HL-60/S4 treated with retinoic acid at 250 ng/mL for 4 days and 3 days (cell line): Measurements from ENCODE around the gene CASK.

ENCODE experiments used
- in situ Hi-C: fragments of 300-500 bp; cut with MboI; formaldehyde crosslinking; loops from 2 replicates; pipeline ENCODE4 v1.7.0; 2022; ENCODE audit warnings: low sequenced_read_pairs

The CASK gene

GRCh38 chrX:41837270-41837944 is 85.9 kb downstream of the CASK start:
- in situ Hi-C loops = no loop called here

- in situ Hi-C loops = no loop called here
These were observed 94.5 kb downstream of the CASK start for GRCh38 chrX:41828826-41829225.

DNA sequence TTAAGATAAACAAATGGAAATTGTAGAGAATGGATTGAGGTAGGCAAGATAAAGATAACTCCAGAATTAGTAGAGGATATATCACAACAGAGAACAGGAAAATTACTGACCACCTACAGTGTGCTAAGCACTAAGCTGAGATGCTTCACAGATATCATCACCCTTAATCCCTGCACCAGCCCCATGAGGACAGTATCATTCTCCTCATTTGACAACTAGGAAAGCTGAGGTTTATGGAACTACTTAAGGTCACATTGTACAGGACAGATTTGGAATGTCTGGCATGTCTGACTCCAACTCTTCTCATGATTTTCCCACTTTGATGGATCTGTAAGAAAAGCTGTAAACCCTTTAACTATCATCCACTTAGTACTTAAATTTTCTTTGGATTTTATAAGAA is 95.5 kb downstream of the CASK start:
- in situ Hi-C loops = no loop called here

DNA sequence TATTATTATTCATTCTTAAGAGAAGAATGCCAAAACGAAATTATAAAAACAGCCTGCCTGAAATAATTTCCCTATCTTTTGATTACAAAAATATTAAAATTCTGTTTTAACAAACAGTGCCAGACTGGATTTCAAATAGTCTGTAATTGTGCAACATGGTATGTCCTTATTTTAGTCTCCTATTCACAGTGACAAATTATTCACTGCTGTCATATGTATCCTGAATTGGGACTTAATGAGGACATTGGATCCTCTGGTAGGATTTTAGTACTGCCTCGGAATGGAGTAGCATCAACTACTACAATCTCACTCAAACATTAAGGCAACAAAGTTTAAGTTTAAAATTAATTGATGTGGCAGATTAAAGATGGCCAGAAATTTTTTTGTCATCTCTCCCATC is 97.6 kb downstream of the CASK start:
- in situ Hi-C loops = no loop called here

DNA sequence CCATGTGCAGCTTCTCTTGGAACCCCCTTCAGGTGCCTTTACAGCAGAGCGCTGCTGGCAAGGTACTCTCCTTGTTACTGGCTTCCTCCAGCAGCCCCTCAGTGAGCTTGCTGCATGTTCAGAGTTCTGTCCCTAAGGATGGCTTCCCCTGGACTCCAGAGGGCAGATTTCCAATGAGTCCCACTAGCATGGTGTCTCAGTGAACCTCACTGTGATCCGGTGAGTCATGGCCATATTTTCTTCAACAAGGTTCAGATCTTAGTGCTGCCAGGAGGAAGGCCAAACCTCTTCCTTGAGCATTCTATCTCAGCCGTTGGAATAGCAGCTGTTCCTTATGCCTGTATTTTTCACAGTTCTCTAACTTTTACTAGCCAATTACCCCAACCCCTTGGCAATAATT is 98.8 kb downstream of the CASK start:
- in situ Hi-C loops = no loop called here

DNA sequence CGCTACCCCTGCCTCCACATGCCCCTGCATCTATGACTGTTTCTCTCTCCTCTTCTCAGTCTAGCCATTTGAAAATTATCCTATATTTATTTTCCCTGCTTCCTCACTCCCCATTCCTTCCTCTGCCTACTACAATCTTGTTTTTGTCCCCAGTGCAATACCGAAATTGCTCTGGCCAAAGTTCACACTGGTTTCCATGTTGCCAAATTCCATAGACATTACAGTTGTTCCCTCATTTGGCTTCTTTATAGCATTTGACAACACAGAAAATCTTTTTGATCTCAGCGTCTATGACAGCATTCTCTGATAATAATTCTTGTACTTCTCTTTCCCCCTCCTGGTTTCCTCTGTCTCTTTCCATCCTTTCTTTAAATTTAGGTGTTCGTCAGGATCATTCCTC is 100.0 kb downstream of the CASK start:
- in situ Hi-C loops = no loop called here

DNA sequence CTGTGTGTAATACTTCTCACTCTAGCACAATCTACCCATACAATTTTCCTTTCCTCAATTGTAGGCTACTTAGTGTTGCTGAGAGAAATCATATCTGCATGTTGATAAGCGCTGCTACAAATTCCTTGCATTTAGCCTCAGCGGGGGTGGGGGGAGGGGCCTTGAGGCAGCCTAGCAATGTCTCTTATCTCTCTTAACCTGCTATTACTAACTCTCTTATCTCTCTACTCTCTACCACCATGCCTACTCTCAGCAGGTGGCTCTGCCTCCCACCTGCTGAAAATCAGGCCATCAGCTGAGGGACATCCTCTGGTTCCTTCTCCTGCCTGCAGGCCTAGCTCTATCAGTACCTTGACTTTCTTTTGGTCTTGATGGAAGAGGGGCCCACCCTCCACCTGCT is 100.5 kb downstream of the CASK start:
- in situ Hi-C loops = no loop called here

DNA sequence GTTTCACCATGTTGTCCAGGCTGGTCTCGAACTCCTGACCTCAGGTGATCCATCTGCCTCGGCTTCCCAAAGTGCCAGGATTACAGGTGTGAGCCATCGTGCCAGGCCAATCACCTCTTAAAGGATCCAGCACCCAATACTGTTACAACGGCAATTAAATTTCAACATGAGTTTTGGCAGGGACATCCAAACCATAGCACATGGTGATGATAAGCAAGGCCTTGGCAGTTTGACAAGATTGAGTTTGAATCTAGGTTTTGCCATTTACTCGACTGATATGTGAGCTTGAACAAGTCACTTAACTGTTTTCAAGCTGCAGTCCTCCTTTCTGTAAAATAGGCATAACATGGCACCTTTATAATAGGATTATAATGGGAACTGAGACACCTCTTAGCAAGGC is 115.3 kb downstream of the CASK start:
- in situ Hi-C loops = no loop called here

GRCh38 chrX:41802958-41803357 is 120.4 kb downstream of the CASK start:
- in situ Hi-C loops = no loop called here

DNA sequence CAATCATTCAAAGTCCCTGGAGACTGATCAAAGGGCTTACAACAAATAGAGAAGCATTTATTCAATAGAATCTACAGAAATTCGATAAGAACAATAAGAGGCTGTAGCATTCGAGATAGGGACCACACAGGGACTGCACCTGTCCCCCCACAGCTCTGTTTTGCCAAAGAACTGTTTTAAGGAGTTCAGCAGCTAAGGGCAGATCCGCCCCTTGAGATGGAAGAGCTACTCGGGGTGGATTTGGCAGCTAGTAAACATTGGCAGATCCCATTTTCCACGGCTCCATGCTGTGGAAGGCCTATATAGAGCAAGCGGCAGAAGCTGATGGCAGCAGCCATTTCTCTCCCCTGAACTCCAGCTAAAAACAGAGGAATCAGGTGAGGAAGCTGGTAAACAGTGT is 123.7 kb downstream of the CASK start:
- in situ Hi-C loops = no loop called here

DNA sequence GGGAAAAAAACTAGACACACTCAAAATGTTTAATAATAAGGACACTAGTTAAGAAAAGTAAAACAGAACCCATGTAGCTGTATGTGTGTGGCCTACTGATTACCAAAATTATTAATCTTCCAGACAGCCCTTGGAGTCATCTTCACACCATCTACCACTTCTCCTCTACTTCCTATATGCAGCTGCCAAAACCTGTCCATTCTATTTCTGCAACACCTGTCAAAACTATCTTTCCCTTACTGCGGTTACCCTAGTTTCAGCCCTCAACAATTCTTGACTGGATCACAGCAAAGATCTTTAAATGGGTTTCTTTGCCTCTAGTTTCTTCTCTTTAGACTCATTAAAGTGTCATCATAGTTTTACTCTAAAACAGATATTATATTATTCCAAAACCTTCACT is 126.8 kb downstream of the CASK start:
- in situ Hi-C loops = no loop called here

GRCh38 chrX:41796046-41796445 is 127.3 kb downstream of the CASK start:
- in situ Hi-C loops = no loop called here

- in situ Hi-C loops = no loop called here
These were observed 134.0 kb downstream of the CASK start for GRCh38 chrX:41789374-41789773.

DNA sequence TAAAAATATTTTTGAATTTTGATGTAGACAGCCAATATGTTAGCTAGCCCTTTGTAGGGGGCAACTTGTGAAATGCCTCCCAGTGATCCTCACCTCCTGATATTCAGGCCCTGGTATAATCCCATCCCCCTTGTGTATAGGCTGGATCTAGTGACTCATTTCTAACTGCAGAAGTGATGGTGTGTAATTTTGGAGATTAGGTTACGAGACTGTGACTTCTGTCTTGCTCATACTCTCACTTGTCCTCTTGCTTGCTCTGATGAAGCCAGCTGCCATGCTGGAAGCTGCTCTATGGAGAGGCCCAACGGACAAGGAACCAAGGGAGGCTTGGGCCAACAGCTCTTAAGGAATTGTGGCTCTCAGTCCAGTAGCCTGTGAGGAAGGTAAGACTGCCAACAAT is 137.7 kb downstream of the CASK start:
- in situ Hi-C loops = no loop called here

DNA sequence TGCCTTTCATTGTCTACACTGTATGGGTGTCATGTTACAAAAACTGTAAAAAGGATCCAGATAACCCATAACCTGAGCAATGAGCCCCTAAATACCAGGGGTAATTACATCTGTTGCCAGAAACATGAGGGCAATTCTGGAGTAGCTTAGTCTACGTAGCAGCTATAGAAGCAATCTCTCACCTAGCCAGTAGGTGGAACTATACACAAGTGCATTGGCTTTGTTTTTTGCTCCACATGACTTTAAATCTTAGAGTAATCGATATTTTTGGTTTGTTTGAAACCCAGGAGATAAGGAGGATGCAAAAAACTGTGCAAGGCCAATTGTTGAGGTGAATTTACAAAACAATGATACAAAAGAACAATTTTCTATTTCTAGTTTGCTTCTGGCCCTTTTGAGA is 141.9 kb downstream of the CASK start:
- in situ Hi-C loops = no loop called here

DNA sequence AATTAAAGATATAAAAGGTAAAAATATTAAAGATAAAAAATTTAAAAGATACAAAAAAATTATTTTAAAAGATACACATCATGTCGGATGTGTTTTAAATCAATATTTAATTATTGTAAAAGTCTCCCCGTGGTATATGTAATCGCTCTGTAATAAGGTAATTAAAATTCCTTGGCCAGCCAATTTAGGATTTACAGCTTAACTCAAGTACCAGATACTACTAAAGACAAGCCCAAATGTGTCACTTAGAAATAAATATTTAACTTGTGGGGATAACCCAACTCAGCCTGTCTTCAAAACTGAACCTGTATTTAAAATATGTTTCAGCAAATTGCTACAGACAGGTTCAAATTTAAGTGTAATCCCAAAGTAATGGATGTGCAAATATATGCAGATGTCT is 143.4 kb downstream of the CASK start:
- in situ Hi-C loops = no loop called here

DNA sequence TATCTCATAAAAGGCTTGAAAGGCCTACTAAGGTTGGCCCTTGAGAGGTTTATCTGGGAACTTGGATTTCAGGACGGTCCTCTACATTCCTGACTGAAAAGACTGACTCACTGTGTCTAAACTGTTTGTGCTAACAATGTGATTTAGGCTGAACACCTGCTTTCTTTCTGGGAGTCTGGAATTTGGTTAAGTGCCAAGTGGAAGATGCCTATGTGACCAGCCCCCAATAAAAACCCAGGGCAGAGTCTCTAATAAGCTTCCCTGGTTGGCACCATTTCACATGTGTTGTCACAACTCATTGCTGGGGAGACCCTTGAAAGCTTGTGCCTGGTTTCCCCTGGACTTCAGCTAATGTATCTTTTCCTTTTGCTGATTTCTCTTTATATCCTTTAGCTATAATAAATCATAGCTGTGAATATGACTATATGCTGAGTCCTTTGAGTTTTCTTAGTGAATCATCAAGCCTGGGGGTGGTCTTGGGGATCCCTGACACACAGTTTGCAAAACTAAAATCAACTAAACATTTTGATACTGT is 144.3 kb downstream of the CASK start:
- in situ Hi-C loops = no loop called here

DNA sequence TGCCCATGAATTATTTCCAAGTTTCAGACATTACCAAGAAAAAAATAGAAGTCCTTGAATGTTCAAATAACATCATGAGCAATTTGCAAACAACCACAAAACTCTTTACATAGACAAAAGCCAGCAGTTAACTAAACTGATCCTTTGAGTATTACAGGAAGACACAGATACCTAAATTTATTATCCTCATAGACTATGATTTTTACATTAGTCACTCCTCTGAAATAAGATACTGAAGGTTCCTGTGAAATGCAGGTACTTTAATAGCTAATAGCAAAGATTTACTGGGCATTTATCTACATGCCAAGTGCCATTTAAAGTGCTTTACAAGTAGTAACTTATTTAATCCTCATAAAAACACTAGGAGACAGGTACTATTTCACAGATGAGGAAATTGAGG is 161.7 kb downstream of the CASK start:
- in situ Hi-C loops = loop anchor here (25.0 kb wide), 1 partner anchor 199 kb away; no protein-coding TSS in a partner anchor

DNA sequence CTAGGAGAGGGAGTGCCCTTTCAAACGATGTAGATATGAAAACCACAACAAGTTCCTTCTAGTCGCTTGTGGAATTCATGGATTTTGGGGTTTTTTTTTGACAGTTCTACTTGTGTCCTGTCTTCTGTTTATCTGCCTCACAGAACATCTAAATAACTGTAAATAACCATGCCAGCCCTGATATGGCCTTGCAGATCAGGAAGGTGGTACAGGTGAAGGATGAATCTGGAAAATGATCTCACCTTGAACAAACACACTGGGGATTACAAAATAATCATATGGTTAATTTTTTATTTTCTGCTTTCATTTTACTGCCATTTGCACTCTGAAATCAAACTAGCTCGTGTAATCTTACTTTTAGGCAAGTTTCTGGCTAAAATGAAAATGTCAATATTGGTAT is 162.2 kb downstream of the CASK start:
- in situ Hi-C loops = loop anchor here (25.0 kb wide), 1 partner anchor 199 kb away; no protein-coding TSS in a partner anchor

DNA sequence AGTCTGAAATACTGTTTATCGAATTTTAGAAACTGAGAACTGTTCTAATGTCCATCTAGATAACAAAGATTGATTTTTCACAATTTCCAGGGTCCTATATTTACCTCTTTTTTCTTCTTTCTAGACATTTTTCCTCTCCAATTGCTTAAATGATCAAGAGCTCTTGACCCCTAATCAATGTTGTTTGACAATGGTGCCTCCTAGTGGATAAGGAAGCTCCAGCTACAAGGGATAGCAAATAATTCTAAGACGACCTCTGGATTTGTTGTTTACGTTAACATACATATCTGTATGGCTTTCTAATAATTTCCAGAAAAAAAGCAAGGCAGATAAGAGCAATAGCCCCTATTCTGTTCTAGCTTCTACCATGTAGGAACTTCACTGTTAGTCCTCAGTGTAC is 163.5 kb downstream of the CASK start:
- in situ Hi-C loops = loop anchor here (25.0 kb wide), 1 partner anchor 198 kb away; no protein-coding TSS in a partner anchor

DNA sequence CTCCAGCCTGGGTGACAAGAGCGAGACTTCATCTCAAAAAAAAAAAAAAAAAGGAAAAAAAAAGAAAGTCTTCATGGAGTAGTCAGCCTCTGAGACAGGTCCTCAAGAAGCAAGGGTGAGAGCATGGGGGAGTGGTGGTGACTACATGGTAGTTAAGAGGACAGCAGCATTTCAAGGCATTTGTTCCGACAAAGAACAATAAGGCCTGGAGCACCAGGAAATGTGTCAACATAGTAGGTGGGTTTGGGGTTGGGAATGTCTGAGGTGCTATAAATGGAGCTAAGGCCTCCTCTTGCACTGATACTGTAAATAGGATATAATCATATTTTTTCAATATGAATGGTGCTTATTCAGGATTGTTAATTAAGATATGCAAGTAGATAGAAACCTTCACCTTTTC is 165.0 kb downstream of the CASK start:
- in situ Hi-C loops = loop anchor here (25.0 kb wide), 1 partner anchor 196 kb away; no protein-coding TSS in a partner anchor

- in situ Hi-C loops = loop anchor here (25.0 kb wide), 1 partner anchor 188 kb away; no protein-coding TSS in a partner anchor
These were observed 172.6 kb downstream of the CASK start for GRCh38 chrX:41750716-41751115.

DNA sequence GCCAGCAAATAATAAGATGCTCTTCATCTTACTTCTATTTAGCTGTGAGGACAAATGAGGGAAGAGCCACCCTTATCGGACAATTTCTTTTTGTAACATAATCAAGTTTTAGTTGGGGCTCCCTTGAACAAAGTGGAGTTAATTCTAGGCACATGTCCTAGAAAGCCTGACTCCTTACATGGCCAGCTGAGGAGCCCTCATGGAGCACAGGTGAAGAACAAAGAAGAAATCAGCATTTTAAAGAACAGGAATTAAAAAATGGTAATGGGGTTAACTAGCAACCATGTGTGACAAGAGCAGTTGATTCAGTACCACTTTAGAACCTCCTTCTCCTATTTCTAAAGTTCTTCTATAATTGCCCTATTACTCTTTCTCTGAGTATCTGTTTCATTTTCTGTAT is 183.5 kb downstream of the CASK start:
- in situ Hi-C loops = no loop called here
